ENCODE data around the gene DNAH14.

DNAH14 gene

DNA sequence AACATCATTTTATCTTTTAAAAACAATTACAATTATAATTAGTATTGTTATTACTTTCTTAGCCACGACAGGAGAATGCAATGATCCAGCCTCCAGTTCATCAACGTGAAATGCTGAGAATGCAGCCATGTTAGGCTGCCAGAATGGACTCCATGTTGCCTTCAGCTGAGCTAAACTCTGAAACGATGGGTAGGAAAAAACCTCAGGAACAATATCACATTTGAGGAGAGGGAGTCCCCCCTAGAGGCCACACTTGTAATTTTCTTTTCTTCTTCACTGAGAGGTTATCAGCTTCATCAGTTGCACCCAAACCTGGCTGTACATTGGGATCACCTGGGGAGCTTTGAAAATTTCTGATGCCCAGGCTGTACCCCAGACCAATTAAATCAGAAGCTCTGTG lies 34.6 kb upstream of the DNAH14 start:
- TF ChIP-seq, protein P1, sequence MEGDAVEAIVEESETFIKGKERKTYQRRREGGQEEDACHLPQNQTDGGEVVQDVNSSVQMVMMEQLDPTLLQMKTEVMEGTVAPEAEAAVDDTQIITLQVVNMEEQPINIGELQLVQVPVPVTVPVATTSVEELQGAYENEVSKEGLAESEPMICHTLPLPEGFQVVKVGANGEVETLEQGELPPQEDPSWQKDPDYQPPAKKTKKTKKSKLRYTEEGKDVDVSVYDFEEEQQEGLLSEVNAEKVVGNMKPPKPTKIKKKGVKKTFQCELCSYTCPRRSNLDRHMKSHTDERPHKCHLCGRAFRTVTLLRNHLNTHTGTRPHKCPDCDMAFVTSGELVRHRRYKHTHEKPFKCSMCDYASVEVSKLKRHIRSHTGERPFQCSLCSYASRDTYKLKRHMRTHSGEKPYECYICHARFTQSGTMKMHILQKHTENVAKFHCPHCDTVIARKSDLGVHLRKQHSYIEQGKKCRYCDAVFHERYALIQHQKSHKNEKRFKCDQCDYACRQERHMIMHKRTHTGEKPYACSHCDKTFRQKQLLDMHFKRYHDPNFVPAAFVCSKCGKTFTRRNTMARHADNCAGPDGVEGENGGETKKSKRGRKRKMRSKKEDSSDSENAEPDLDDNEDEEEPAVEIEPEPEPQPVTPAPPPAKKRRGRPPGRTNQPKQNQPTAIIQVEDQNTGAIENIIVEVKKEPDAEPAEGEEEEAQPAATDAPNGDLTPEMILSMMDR (IDR thresholded peaks at IDR 0.05; ENCODE audit: extremely low read depth, missing control alignments): no peak
- no peak for DNase-seq (ENCODE audit: low spot score)

DNA sequence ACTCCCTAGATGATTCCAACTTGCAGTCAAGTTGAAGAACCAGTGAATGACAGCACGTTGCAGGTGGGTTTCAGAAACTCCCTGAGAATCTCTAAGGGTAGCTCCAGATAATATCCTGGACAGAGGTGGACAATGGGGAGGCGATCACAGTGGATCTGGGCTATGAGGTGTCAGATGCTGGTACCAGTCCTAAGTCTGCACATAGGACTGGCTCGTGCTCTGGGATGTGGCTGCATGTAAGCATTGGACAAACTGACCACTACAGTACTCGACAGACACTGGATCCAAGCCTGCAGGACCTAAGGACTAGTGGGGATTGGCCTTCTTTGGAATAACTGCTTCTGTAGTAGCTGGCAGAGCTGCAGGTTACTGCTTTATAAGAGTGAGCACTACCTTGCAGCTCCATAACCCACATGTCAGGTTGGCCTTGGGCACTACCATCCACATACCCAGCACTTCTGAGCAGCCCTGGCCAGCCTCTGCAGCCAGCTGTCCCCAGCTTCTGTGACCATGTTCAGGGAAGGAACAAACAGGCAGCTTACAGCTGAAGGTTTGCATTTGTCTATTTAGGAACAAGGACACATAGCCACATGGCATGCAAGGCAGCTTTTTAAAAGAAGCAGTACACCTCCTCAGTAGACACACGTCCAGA lies 33.2 kb upstream of the DNAH14 start:
- DNase-seq (ENCODE audit: low spot score): no peak
- TF ChIP-seq, protein P1 (IDR thresholded peaks at IDR 0.05; ENCODE audit: extremely low read depth, missing control alignments): no peak

DNA sequence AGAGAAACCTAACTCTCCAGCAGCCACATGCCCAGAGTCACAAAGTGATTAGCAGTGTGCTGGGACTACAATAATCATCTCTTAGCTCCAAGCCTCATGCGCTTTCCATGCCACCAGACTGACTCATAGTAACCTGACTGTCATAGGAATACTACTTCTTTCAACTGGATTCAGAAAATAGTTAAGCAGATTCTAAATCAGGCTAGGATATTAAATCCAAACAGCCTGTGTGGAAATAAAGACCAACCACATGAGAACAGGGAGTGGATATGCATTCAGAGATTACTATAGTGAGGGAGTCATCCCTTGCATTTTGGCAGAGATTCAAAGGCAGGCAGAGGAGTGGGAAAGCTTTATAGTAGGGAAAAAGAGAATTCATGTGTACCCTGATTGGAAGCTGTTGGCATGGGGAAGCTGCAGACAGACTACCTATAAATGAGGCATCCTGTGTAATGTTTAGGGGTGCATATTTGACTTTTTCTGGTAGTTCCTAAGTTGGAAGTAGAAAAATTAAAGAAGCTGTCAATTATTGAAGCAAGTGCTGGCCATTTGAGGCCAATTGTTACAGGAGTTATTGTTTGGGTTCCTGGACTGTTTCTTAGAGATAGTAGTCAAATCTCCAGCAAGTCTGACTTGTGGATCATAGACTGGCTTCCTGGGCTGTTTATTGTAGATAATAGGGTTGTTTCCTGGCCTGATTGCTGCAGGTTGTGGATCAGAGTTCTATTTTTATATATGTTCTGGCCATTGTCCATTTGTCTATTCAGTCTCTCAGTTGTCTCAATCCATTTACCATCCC lies 31.7 kb upstream of the DNAH14 start:
- TF ChIP-seq, protein P1 (IDR thresholded peaks at IDR 0.05; ENCODE audit: extremely low read depth, missing control alignments): no peak
- DNase-seq (ENCODE audit: low spot score): no peak

DNA sequence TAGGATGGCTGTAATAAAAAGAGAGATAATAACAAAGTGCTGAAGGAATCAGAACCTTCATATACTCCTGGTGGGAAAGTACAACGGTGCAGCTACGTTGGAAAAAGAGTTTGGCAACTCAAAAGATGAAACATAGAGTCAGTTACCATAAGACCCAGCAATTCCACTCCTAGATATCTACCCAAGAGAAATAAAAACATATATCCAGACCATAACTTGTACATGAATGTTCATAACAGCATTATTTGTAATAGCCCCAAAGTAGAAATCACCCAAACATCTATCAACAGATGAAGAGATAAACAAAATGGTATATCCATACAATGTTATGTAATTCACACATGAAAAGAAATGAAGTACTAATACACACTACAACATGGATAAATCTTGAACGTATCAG lies 30.5 kb upstream of the DNAH14 start:
- TF ChIP-seq, protein P1 (IDR thresholded peaks at IDR 0.05; ENCODE audit: extremely low read depth, missing control alignments): no peak
- no peak for DNase-seq (ENCODE audit: low spot score)

DNA sequence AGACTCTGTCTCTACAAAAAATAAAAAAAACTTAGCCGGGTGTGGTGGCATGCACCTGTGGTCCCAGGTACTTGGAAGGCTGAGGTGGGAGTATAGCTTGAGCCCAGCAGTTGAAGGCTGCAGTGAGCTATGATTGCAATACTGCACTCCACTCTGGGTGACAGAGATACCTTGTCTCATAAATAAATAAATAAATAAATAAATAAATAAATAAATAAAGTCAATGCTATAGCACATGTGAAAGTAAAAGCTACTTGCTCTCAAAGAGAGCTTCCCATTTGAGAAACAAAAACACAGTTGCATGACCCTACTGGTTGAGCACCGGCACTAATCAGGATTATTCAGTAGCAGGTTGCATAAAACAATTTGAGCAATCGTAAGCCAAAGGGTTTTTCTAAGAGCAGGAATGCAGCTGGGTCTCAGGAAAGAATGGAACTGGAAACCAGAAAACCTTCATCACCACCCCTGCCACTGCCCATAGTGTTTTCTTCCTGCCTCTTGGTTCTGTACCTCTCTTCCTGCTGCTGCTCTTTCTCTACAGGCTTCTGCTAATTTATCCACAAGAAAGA lies 29.3 kb upstream of the DNAH14 start:
- no peak for DNase-seq (ENCODE audit: low spot score)
- TF ChIP-seq, protein P1 (IDR thresholded peaks at IDR 0.05; ENCODE audit: extremely low read depth, missing control alignments): no peak

DNA sequence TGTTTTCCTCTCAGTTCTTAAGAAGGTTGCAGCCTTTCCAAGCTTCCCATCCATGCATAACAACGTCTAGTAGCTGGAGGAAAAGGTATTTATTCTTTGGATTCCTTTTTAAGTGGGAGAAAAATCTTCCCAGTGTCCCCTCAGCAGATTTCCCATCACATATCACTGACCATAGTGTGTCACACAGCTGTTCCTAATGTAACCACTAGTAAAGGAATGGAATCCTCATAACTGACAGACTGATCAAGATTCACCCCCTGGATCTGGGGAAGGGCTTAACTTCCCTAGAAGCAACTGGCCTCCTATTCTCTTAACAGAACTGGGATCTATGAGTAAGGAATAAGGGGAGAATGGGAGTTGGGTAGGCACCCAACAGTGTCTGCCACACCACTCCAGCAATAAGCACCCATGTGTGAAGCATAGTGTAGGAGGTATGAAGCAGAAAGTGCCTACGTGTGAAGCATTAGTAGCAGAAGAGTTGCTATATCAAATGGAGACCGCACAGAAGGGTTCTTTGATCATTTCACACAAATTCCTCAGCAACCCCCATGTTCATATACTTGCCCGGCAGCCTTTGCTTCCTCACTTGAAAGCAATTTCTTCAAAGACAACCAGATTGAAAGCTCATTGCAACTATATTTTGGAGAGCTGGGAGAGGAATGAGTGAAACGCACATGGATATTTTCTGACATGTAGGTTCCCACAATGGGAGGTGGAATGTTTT lies 28.2 kb upstream of the DNAH14 start:
- TF ChIP-seq, protein P1 (IDR thresholded peaks at IDR 0.05; ENCODE audit: extremely low read depth, missing control alignments): no peak
- DNase-seq (ENCODE audit: low spot score): no peak

All from GM20000 (cell line).